K562 (cell line): ENCODE measurements around the gene GPR15. TPM values are rescaled to one million over a fixed set of nuclear protein-coding genes. Genes with fewer than 3 reads are reported as not detected.

Experiments used
- ATAC-seq: fragments of 200-7000 bp; cut with Tn5 transposase; 3 replicates; pipeline ENCODE4 v1.9.1; 2020; ENCODE audit warnings: moderate library complexity
- BruUV-seq: library from RNA; stranded (reverse); fragments of 400-500 nt; replicated peaks from 2 replicates; lab custom pipeline; 2021; lab: Mats Ljungman, UMichigan
- CTCF ChIA-PET: fragments of 300-600 bp; formaldehyde crosslinking; extraction: SDS; loops from one replicate; lab custom pipeline; 2021; ENCODE audit warnings: low intra/inter-chr PET ratio; lab: Yijun Ruan, JAX
- POLR2A ChIA-PET: fragments of 300-600, 350-650 bp; sonication (Branson Sonifier 250); formaldehyde crosslinking; extraction: SDS; loops from one replicate; lab custom pipeline; 2021; ENCODE audit warnings: antibody characterized with exemption, inconsistent platforms; lab: Yijun Ruan, JAX
- DNase-seq, 4 experiments: peaks; one replicate each; pipeline versions ENCODE4 v3.0.0 to v3.0.0-alpha.2; 2011 to 2018; ENCODE audit warnings: low spot score in 3 of 4, mixed read lengths in 3 of 4; ENCODE audit errors: extremely low read depth in 1 of 4
- FAIRE-seq: peaks from 2 replicates; lab custom pipeline; 2011; peaks lifted over from hg19 to GRCh38; lab: Jason Lieb, UNC
- H2AFZ ChIP-seq: 2 replicates; pipeline ENCODE4 v1.6.0; 2011; ENCODE audit warnings: low read depth, low read length, control low read depth, inconsistent platforms
- H3K27ac ChIP-seq: fragments of 200-600 bp; 3 replicates; pipeline ENCODE4 v1.8.0; 2011; ENCODE audit warnings: low read depth, mild to moderate bottlenecking, control low read depth, inconsistent platforms, low read length, moderate library complexity, mixed read lengths; ENCODE audit errors: extremely low read depth
- H3K27me3 ChIP-seq, 2 experiments: fragments of 300-600 bp in 1 of 2; 2 replicates in 1 of 2; 3 replicates in 1 of 2; pipeline versions ENCODE4 v1.6.0 to v1.8.0; 2011; ENCODE audit warnings: inconsistent platforms in 2 of 2, low read length in 2 of 2, mild to moderate bottlenecking in 1 of 2, mixed read lengths in 1 of 2, moderate library complexity in 1 of 2; ENCODE audit not compliant: control insufficient read depth in 2 of 2, insufficient read depth in 2 of 2
- H3K36me3 ChIP-seq: fragments of 300-600 bp; 3 replicates; pipeline ENCODE4 v1.8.0; 2011; ENCODE audit warnings: mild to moderate bottlenecking, low read length, inconsistent platforms; ENCODE audit not compliant: control insufficient read depth, insufficient read depth
- H3K4me1 ChIP-seq, 2 experiments: fragments of 200-600 bp in 1 of 2; replicated peaks in 1 of 2; 2 replicates in 1 of 2; 3 replicates in 1 of 2; pipeline versions ENCODE4 v1.5.1 to v1.8.0; 2011; ENCODE audit warnings: inconsistent platforms in 2 of 2, low read length in 2 of 2, mild to moderate bottlenecking in 1 of 2, mixed read lengths in 1 of 2, moderate library complexity in 1 of 2; ENCODE audit not compliant: control insufficient read depth in 2 of 2, insufficient read depth in 2 of 2
- H3K4me2 ChIP-seq: 2 replicates; pipeline ENCODE4 v1.6.1; 2011; ENCODE audit warnings: low read length, control low read depth, inconsistent platforms, mixed read lengths; ENCODE audit not compliant: insufficient read depth
- H3K4me3 ChIP-seq: fragments of 200-600 bp; sonication (generic), shearing (Covaris generic); 2 replicates; pipeline ENCODE4 v1.5.1; 2016; ENCODE audit warnings: control low read depth, inconsistent platforms
- H3K79me2 ChIP-seq: fragments of 200-600 bp; 3 replicates; pipeline ENCODE4 v1.8.0; 2011; ENCODE audit warnings: low read length, inconsistent platforms; ENCODE audit not compliant: control insufficient read depth, insufficient read depth
- H3K9ac ChIP-seq, 2 experiments: 2 replicates each; pipeline versions ENCODE4 v1.6.0 to v1.6.1; 2011; ENCODE audit warnings: low read depth in 2 of 2, low read length in 2 of 2, control low read depth in 1 of 2, inconsistent platforms in 1 of 2, mild to moderate bottlenecking in 1 of 2, mixed read lengths in 1 of 2; ENCODE audit not compliant: insufficient read depth in 1 of 2
- H3K9me1 ChIP-seq: one replicate; pipeline ENCODE4 v1.6.0; 2011; ENCODE audit warnings: inconsistent platforms, mild to moderate bottlenecking, low read length, moderate library complexity; ENCODE audit not compliant: control insufficient read depth, insufficient read depth
- H3K9me3 ChIP-seq: replicated peaks from 2 replicates; pipeline ENCODE4 v1.5.1; 2011; ENCODE audit warnings: low read depth, low read length, inconsistent platforms; ENCODE audit not compliant: control insufficient read depth, insufficient read depth
- H4K20me1 ChIP-seq: replicated peaks from 2 replicates; pipeline ENCODE4 v1.6.1; 2011; ENCODE audit warnings: low read length, inconsistent platforms, mixed read lengths; ENCODE audit not compliant: control insufficient read depth, insufficient read depth
- SRSF7 ChIP-seq: fragments of 200-400 bp; formaldehyde crosslinking; optimal IDR thresholded peaks from 2 replicates; pipeline ENCODE3; 2017; ENCODE audit warnings: mild to moderate bottlenecking, low read depth, low read length
- YY1 ChIP-seq, 3 experiments: IDR thresholded peaks; 2 replicates each; pipeline ENCODE4 v1.6.1; 2011; ENCODE audit warnings: low read length in 2 of 3, mild to moderate bottlenecking in 2 of 3, moderate library complexity in 2 of 3, borderline replicate concordance in 1 of 3, control low read depth in 1 of 3, low read depth in 1 of 3; ENCODE audit not compliant: insufficient read depth in 3 of 3, insufficient replicate concordance in 2 of 3, control insufficient read depth in 1 of 3, insufficient read length in 1 of 3; ENCODE audit errors: extremely low read depth in 1 of 3
- ZNF778 ChIP-seq: fragments of 450-650 bp; formaldehyde crosslinking; IDR thresholded peaks from 2 replicates; pipeline ENCODE4 v1.4.0; 2020; ENCODE audit warnings: mild to moderate bottlenecking, moderate library complexity
- WGBS: fragments of 100-300 bp; shearing (Covaris generic); methylation state at CpG from one replicate; pipeline ENCODE4 v1.1.6; 2016; ENCODE audit warnings: low coverage, mixed read lengths; ENCODE audit not compliant: insufficient coverage; ENCODE audit errors: missing lambda C conversion rate; 5-methylcytosine and 5-hydroxymethylcytosine counted together
- in situ Hi-C: fragments of 300-500 bp; cut with MboI; formaldehyde crosslinking; loops from 4 replicates; pipeline ENCODE4 v1.15.0; 2018; ENCODE audit warnings: inconsistent platforms, mixed read lengths
- intact Hi-C: fragments of 100-400 bp; cut with micrococcal nuclease; formaldehyde crosslinking; loops from 2 replicates; pipeline ENCODE4 v1.14.2; 2022
- polyA plus RNA-seq, 8 experiments: library from polyadenylated mRNA; depleted of rRNA in 4 of 8; stranded (reverse) in 5 of 8; unstranded in 3 of 8; fragments of >200 nt; fragmentation: Nextera tagmentation in 2 of 8; fragmentation: Illumina TruSeq in 1 of 8; extraction: Ambion mirVana in 2 of 8; extraction: Trizol in 1 of 8; gene quantifications; 2 replicates each; pipeline versions ENCODE4 v1.2.1 to v1.2.3, GENCODE V29; 2011 to 2014; ENCODE audit warnings: inconsistent platforms in 1 of 8, missing spikeins in 1 of 8
- total RNA-seq, 7 experiments: library from RNA; depleted of rRNA in 6 of 7; stranded (reverse); fragments of >200 nt in 6 of 7; fragmentation: Illumina TruSeq in 2 of 7; extraction: Trizol in 2 of 7; gene quantifications; 2 replicates each; pipeline versions ENCODE4 v1.2.1 to v1.2.3, GENCODE V29; 2011 to 2021; ENCODE audit warnings: low replicate concordance in 1 of 7

Gene GPR15
- total and polyA plus RNA-seq, 9 of the 15 experiments (the other 6 are each of a cell fraction or from before 2014, with no cell fraction given): 0.13 TPM; not detected in 8

GRCh38 chr3:98556164-98557130 is 24.7 kb downstream of the GPR15 start:
- Histone ChIP-seq H3K27ac (no peak overlapping the region), H3K9me3 (no peaks in the 10 kb centered on the region), H3K4me1 (peaks cover 0 to 31% of the 10 kb centered on the region in 2 experiments), H4K20me1 (no peaks in the 10 kb centered on the region), H3K9me1 (no peaks in the 10 kb centered on the region), H3K36me3 (no peaks in the 10 kb centered on the region; the same call in 2 of the 3 replicates), H3K9ac (no peak overlapping the region), H3K79me2 (no peaks in the 10 kb centered on the region), H2AFZ (0 out of 2 replicates have a peak overlapping the region, but pooled peaks have one; percentile 50), H3K27me3 (no peaks in the 10 kb centered on the region), H3K4me2 (no peak overlapping the region), H3K4me3 (no peak overlapping the region)
- POLR2A ChIA-PET: no interaction called here
- TF ChIP-seq ZNF778 (CRISPR knock-in tag) (no peak), YY1 (IDR thresholded peaks at IDR 0.05; ENCODE audit: borderline replicate concordance in 1 of 3, control insufficient read depth in 1 of 3, extremely low read depth in 1 of 3, insufficient read depth in 3 of 3, insufficient read length in 1 of 3, insufficient replicate concordance in 2 of 3, low read depth in 1 of 3, low read length in 2 of 3) (peak in 1 of 3 experiments; percentile 44), SRSF7 (no peak)
- CTCF ChIA-PET: no interaction called here
- intact Hi-C loops: no loop called here
- BruUV-seq: no TSS peak
- ATAC-seq (no peak), FAIRE-seq (no peak), DNase-seq (no peak)
- WGBS: 65% methylated on average over 7 of the region's 7 CpGs
- in situ Hi-C loops: no loop called here
